OCI-LY7 (cell line): ENCODE results near the gene COPS8. TPM values are rescaled to one million over a fixed set of nuclear protein-coding genes. Genes with fewer than 3 reads are reported as not detected.

Experiments used
- BruUV-seq: library from RNA; stranded (reverse); fragments of 400-500 nt; replicated peaks from 2 replicates; lab custom pipeline; 2021; lab: Mats Ljungman, UMichigan
- CTCF ChIA-PET: fragments of 300-600 bp; sonication (Branson Sonifier 250); formaldehyde crosslinking; loops from one replicate; lab custom pipeline; 2022; ENCODE audit warnings: antibody characterized with exemption; ENCODE audit not compliant: unreplicated experiment; lab: Charles Lee
- POLR2A ChIA-PET: fragments of 300-600 bp; sonication (Branson Sonifier 250); formaldehyde crosslinking; loops from one replicate; lab custom pipeline; 2022; ENCODE audit warnings: antibody characterized with exemption; lab: Charles Lee
- DNase-seq: peaks from one replicate; pipeline ENCODE4 v3.0.0-alpha.2; 2015; ENCODE audit warnings: low spot score
- H2AFZ ChIP-seq: fragments of 200-600 bp; sonication (generic), shearing (Covaris generic); 2 replicates; pipeline ENCODE4 v1.6.1; 2014; ENCODE audit warnings: mild to moderate bottlenecking, antibody characterized with exemption, low read length, moderate library complexity
- H3K27ac ChIP-seq: fragments of 200-600 bp; sonication (generic); 2 replicates; pipeline ENCODE4 v1.5.1; 2014; ENCODE audit warnings: mixed run types, low read depth, mild to moderate bottlenecking, moderate library complexity, low read length, inconsistent platforms; ENCODE audit not compliant: poor library complexity, severe bottlenecking
- H3K36me3 ChIP-seq: fragments of 200-600 bp; sonication (generic); 2 replicates; pipeline ENCODE4 v1.6.1; 2014; ENCODE audit warnings: mild to moderate bottlenecking, antibody characterized with exemption, low read length, moderate library complexity, mixed read lengths; ENCODE audit not compliant: insufficient read depth
- H3K4me1 ChIP-seq: fragments of 200-600 bp; sonication (generic); 2 replicates; pipeline ENCODE4 v1.5.1; 2014; ENCODE audit warnings: mild to moderate bottlenecking, low read length; ENCODE audit not compliant: insufficient read depth, poor library complexity, severe bottlenecking
- H3K4me2 ChIP-seq: fragments of 200-600 bp; sonication (generic); 2 replicates; pipeline ENCODE4 v1.6.1; 2014; ENCODE audit warnings: mild to moderate bottlenecking, low read length
- H3K4me3 ChIP-seq: fragments of 200-600 bp; sonication (generic); 2 replicates; pipeline ENCODE4 v1.5.1; 2014; ENCODE audit warnings: mild to moderate bottlenecking, low read depth, low read length; ENCODE audit not compliant: poor library complexity, severe bottlenecking
- H3K79me2 ChIP-seq: fragments of 200-600 bp; sonication (generic); 2 replicates; pipeline ENCODE4 v1.6.1; 2016; ENCODE audit warnings: low read depth, mild to moderate bottlenecking, low read length, moderate library complexity, mixed read lengths; ENCODE audit not compliant: insufficient read depth
- H3K9me2 ChIP-seq: fragments of 200-600 bp; sonication (generic); 2 replicates; pipeline ENCODE4 v1.6.1; 2016; ENCODE audit warnings: mild to moderate bottlenecking, low read length, mixed read lengths; ENCODE audit not compliant: insufficient read depth
- H3K9me3 ChIP-seq: fragments of 200-600 bp; sonication (generic); 2 replicates; pipeline ENCODE4 v1.6.1; 2014; ENCODE audit warnings: mild to moderate bottlenecking, mixed run types, low read length, mixed read lengths
- H4K20me1 ChIP-seq: fragments of 200-600 bp; sonication (generic); 2 replicates; pipeline ENCODE4 v1.6.1; 2014; ENCODE audit warnings: mild to moderate bottlenecking, antibody characterized with exemption, low read length, moderate library complexity, mixed read lengths; ENCODE audit not compliant: insufficient read depth
- CTCF ChIP-seq: fragments of 200-600 bp; sonication (generic); conservative IDR thresholded peaks from 2 replicates; pipeline ENCODE4 v1.5.1; 2014; ENCODE audit warnings: mild to moderate bottlenecking, antibody characterized with exemption, low read length, moderate library complexity, mixed read lengths
- EZH2phosphoT487 ChIP-seq: fragments of 200-600 bp; sonication (generic); IDR thresholded peaks from 2 replicates; pipeline ENCODE4 v1.6.1; 2018; ENCODE audit warnings: low read depth, borderline replicate concordance, mild to moderate bottlenecking, mixed run types, antibody characterized with exemption, low read length, moderate library complexity, mixed read lengths
- intact Hi-C: fragments of 100-400 bp; cut with micrococcal nuclease; formaldehyde crosslinking; loops from one replicate; pipeline ENCODE4 v1.10.0; 2022; ENCODE audit not compliant: unreplicated experiment
- total RNA-seq, 2 experiments: library from RNA; depleted of rRNA in 1 of 2; stranded (reverse); fragments of >200 nt in 1 of 2; shearing (Covaris generic) in 1 of 2; gene quantifications; 2 replicates each; pipeline ENCODE4 v1.2.3, GENCODE V29; 2014 to 2022

COPS8 gene
- total RNA-seq, 2 experiments from 2014 or later, result 58.8 to 117 TPM

- no peaks in the 10 kb centered on the region for H3K9me2 ChIP-seq
- no peaks in the 10 kb centered on the region for H4K20me1 ChIP-seq
- H2AFZ ChIP-seq, result no peak overlapping the region
- H3K9me3 ChIP-seq, result peaks cover 18% of the 10 kb centered on the region
- H3K36me3 ChIP-seq, result no peaks in the 10 kb centered on the region
- no peak for DNase-seq
- no peak overlapping the region for H3K4me2 ChIP-seq
- TF ChIP-seq CTCF, result no peak
- TF ChIP-seq EZH2phosphoT487, result no peak
- BruUV-seq, result no TSS peak
- CTCF ChIA-PET, result no interaction called here
- intact Hi-C loops, result no loop called here
- H3K4me1 ChIP-seq, result peaks cover 21% of the 10 kb centered on the region
- no peak overlapping the region for H3K4me3 ChIP-seq
- POLR2A ChIA-PET, result no interaction called here
- no peak overlapping the region for H3K27ac ChIP-seq
- H3K79me2 ChIP-seq, result peaks cover 2% of the 10 kb centered on the region; the same call in 1 of the 2 replicates
Measured at GRCh38 chr2:237051861-237052260, 33.8 kb upstream of the COPS8 start.

GRCh38 chr2:237053066-237053465, 32.6 kb upstream of the COPS8 start:
- Histone ChIP-seq H3K4me2 (no peak overlapping the region), H3K4me3 (no peak overlapping the region), H3K4me1 (peaks cover 33% of the 10 kb centered on the region), H3K79me2 (peaks cover 6% of the 10 kb centered on the region; the same call in 1 of the 2 replicates), H3K9me2 (no peaks in the 10 kb centered on the region), H2AFZ (no peak overlapping the region), H3K27ac (no peak overlapping the region), H3K36me3 (no peaks in the 10 kb centered on the region), H4K20me1 (no peaks in the 10 kb centered on the region), H3K9me3 (peaks cover 16% of the 10 kb centered on the region)
- intact Hi-C loops, result no loop called here
- DNase-seq, result no peak
- ChIA-PET CTCF (no interaction called here), POLR2A (interaction anchor here (0.8 kb wide), 1 partner anchor 486 kb away, joined by 3 read pairs; no protein-coding TSS in a partner anchor)
- BruUV-seq, result no TSS peak
- TF ChIP-seq CTCF, result no peak
- TF ChIP-seq EZH2phosphoT487, result no peak

- Histone ChIP-seq H3K9me2 (no peaks in the 10 kb centered on the region), H3K36me3 (no peaks in the 10 kb centered on the region), H3K9me3 (no peaks in the 10 kb centered on the region), H3K4me1 (peaks cover 57% of the 10 kb centered on the region), H4K20me1 (no peaks in the 10 kb centered on the region), H3K4me2 (no peak overlapping the region), H3K4me3 (no peak overlapping the region), H3K27ac (no peak overlapping the region), H3K79me2 (peaks cover 6% of the 10 kb centered on the region; the same call in 1 of the 2 replicates), H2AFZ (no peak overlapping the region)
- ChIA-PET POLR2A (interaction anchor here (1.2 to 1.3 kb wide), 3 partner anchors 9 to 31 kb away, joined by 4 read pairs; partner anchors contain the start of gene COPS8), CTCF (no interaction called here)
- BruUV-seq, result no TSS peak
- TF ChIP-seq CTCF (no peak), EZH2phosphoT487 (no peak)
- no peak for DNase-seq
- intact Hi-C loops, result no loop called here
Measured at GRCh38 chr2:237055386-237056100, 30.1 kb upstream of the COPS8 start.
